GM10248 (cell line): ENCODE data around the gene TMEM198.

Experiments
- CTCF ChIA-PET: fragments of 300-600 bp; sonication (Branson Sonifier 250); formaldehyde crosslinking; extraction: SDS; loops from one replicate; lab custom pipeline; 2021; ENCODE audit warnings: antibody characterized with exemption; lab: Yijun Ruan, JAX
- POLR2A ChIA-PET: fragments of 350-650 bp; sonication (Branson Sonifier 250); formaldehyde crosslinking; extraction: SDS; loops from one replicate; lab custom pipeline; 2020; ENCODE audit warnings: antibody characterized with exemption; lab: Yijun Ruan, JAX
- DNase-seq: peaks from one replicate; pipeline ENCODE4 v3.0.0; 2012; ENCODE audit errors: extremely low spot score
- TF ChIP-seq, protein P1 (sequence below): IDR thresholded peaks from 2 replicates; pipeline ENCODE4 v1.5.1; 2012; ENCODE audit warnings: mild to moderate bottlenecking, low read depth; ENCODE audit errors: extremely low read depth, missing control alignments, control extremely low read depth

TMEM198 gene

GRCh38 chr2:219538956-219539788 lies 4.7 kb upstream of the TMEM198 start:
- TF ChIP-seq, protein P1, sequence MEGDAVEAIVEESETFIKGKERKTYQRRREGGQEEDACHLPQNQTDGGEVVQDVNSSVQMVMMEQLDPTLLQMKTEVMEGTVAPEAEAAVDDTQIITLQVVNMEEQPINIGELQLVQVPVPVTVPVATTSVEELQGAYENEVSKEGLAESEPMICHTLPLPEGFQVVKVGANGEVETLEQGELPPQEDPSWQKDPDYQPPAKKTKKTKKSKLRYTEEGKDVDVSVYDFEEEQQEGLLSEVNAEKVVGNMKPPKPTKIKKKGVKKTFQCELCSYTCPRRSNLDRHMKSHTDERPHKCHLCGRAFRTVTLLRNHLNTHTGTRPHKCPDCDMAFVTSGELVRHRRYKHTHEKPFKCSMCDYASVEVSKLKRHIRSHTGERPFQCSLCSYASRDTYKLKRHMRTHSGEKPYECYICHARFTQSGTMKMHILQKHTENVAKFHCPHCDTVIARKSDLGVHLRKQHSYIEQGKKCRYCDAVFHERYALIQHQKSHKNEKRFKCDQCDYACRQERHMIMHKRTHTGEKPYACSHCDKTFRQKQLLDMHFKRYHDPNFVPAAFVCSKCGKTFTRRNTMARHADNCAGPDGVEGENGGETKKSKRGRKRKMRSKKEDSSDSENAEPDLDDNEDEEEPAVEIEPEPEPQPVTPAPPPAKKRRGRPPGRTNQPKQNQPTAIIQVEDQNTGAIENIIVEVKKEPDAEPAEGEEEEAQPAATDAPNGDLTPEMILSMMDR: no peak
- no peak for DNase-seq
- ChIA-PET CTCF (interaction anchor here (1.0 to 8.1 kb wide), 7 partner anchors 11 to 150 kb away, joined by 3 to 153 read pairs (median 7); partner anchors contain the start of gene GMPPA), POLR2A (no interaction called here)

- TF ChIP-seq, protein P1: no peak
- ChIA-PET CTCF (interaction anchor here (0.7 to 8.1 kb wide), 31 partner anchors 12 to 1268 kb away, joined by 3 to 153 read pairs (median 6); partner anchors contain the start of gene GMPPA), POLR2A (no interaction called here)
- no peak for DNase-seq
These were observed 3.7 kb upstream of the TMEM198 start for GRCh38 chr2:219539926-219540678.

DNA sequence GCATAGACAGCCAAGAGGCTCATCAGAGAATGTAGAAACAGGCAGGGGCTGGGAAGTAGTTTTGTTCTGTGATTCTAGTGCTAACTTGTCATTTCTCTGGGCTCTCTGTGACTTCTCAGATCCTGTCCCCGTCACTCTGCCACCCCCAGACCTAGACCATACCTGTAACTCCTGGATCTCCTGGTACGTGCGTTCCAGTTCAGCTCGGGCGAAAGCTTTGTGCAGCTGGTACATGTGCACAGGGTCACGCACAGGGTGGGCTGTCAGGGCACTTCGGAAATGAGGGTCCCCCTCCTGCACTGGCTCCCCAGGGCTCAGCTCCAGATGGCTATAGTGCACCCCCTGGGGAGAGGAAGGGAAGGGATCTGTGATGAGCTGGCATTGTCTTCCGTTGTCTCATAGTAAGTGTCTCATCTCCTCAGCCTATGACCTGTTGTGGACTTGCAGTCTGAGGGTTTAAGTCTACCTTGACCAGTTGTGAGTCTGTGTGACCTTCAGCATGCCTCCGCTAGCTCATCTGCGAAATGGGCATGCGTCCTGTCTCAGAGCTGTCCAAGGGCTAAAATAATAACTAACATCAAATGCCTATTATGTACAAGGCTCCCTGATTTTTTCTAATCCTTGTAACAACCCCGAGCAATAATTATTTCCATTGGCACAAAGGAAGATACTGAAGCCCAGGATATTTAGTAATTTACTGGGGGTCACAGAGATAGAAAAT lies 2.9 kb upstream of the TMEM198 start:
- CTCF ChIA-PET: interaction anchor here (0.6 to 8.1 kb wide), 50 partner anchors 8 to 1269 kb away, joined by 3 to 153 read pairs (median 5); partner anchors contain the start of genes GMPPA and STK11IP
- no peak for DNase-seq
- POLR2A ChIA-PET: no interaction called here
- TF ChIP-seq, protein P1: no peak

GRCh38 chr2:219541611-219542180 lies 2.1 kb upstream of the TMEM198 start:
- POLR2A ChIA-PET: interaction anchor here (0.6 kb wide), 1 partner anchor 180 kb away, joined by 5 read pairs; no protein-coding TSS in a partner anchor
- DNase-seq: peak; percentile 89
- TF ChIP-seq, protein P1: peak; percentile 91
- CTCF ChIA-PET: interaction anchor here (0.6 to 8.1 kb wide), 57 partner anchors 8 to 1270 kb away, joined by 3 to 153 read pairs (median 5); partner anchors contain the start of genes GMPPA, OBSL1 and STK11IP

GRCh38 chr2:219542931-219543595 lies 765 bp upstream of the TMEM198 start:
- peak; percentile 41 for DNase-seq
- TF ChIP-seq, protein P1: no peak
- ChIA-PET CTCF (interaction anchor here (1.0 to 8.1 kb wide), 13 partner anchors 9 to 155 kb away, joined by 3 to 153 read pairs (median 6); partner anchors contain the start of gene DNPEP), POLR2A (interaction anchor here (1.0 kb wide), 1 partner anchor 55 kb away, joined by 3 read pairs; no protein-coding TSS in a partner anchor)
